Hepatocyte (in vitro differentiated cells): Measurements from ENCODE around the gene CLINT1. TPM values are rescaled to one million over a fixed set of nuclear protein-coding genes. Genes with fewer than 3 reads are reported as not detected.
"Not testable (repeated sequence)": the region's sequence is repeated elsewhere in the genome, so short reads cannot be mapped to it uniquely, and the experiment has no call there.

ENCODE experiments used
- DNase-seq: peaks from one replicate; pipeline ENCODE4 v3.0.0-alpha.2; 2016; ENCODE audit warnings: low spot score
- H2AFZ ChIP-seq: fragments of 200-600 bp; sonication (generic); 2 replicates; pipeline ENCODE4 v1.6.0; 2016; ENCODE audit warnings: antibody characterized with exemption, mild to moderate bottlenecking
- H3K27ac ChIP-seq: fragments of 200-600 bp; sonication (generic); 2 replicates; pipeline ENCODE4 v1.5.1; 2016; ENCODE audit warnings: mild to moderate bottlenecking
- H3K27me3 ChIP-seq: fragments of 200-600 bp; sonication (generic); 2 replicates; pipeline ENCODE4 v1.6.1; 2016
- H3K36me3 ChIP-seq: fragments of 200-600 bp; sonication (generic); replicated peaks from 2 replicates; pipeline ENCODE4 v1.5.1; 2016; ENCODE audit warnings: low read depth; ENCODE audit not compliant: insufficient read depth
- H3K4me1 ChIP-seq: fragments of 200-600 bp; sonication (generic); 2 replicates; pipeline ENCODE4 v1.5.1; 2016; ENCODE audit warnings: mild to moderate bottlenecking, moderate library complexity; ENCODE audit not compliant: insufficient read depth
- H3K4me2 ChIP-seq: fragments of 200-600 bp; sonication (generic); 2 replicates; pipeline ENCODE4 v1.6.0; 2016
- H3K4me3 ChIP-seq: fragments of 200-600 bp; sonication (generic); 2 replicates; pipeline ENCODE4 v1.5.1; 2016; ENCODE audit warnings: mild to moderate bottlenecking
- H3K79me2 ChIP-seq: fragments of 200-600 bp; sonication (generic); 2 replicates; pipeline ENCODE4 v1.6.0; 2017; ENCODE audit warnings: mild to moderate bottlenecking
- H3K9me2 ChIP-seq: fragments of 200-600 bp; sonication (generic); replicated peaks from 2 replicates; pipeline ENCODE4 v1.6.0; 2017; ENCODE audit warnings: mild to moderate bottlenecking; ENCODE audit not compliant: insufficient read depth
- H3K9me3 ChIP-seq: fragments of 200-600 bp; sonication (generic); 2 replicates; pipeline ENCODE4 v1.5.1; 2016; ENCODE audit warnings: low read depth, mild to moderate bottlenecking
- H4K20me1 ChIP-seq: fragments of 200-600 bp; sonication (generic); 2 replicates; pipeline ENCODE4 v1.6.0; 2016; ENCODE audit warnings: mild to moderate bottlenecking; ENCODE audit not compliant: insufficient read depth, poor library complexity, severe bottlenecking
- EZH2 ChIP-seq: fragments of 200-600 bp; sonication (generic); IDR thresholded peaks from 2 replicates; pipeline ENCODE4 v1.6.1; 2016; ENCODE audit warnings: antibody characterized with exemption, mild to moderate bottlenecking, borderline replicate concordance
- EZH2phosphoT487 ChIP-seq: fragments of 200-600 bp; sonication (generic); IDR thresholded peaks from one replicate; pipeline ENCODE4 v1.6.1; 2018; ENCODE audit warnings: antibody characterized with exemption, mild to moderate bottlenecking, low read depth, moderate library complexity; ENCODE audit not compliant: unreplicated experiment, severe bottlenecking
- WGBS: methylation state at CpG from one replicate; pipeline ENCODE4 v1.1.6; 2016; ENCODE audit warnings: low lambda C conversion rate; ENCODE audit errors: missing lambda C conversion rate; 5-methylcytosine and 5-hydroxymethylcytosine counted together
- polyA plus RNA-seq: library from polyadenylated mRNA; unstranded; fragments of >200 nt; fragmentation: Nextera tagmentation; extraction: Ambion mirVana; gene quantifications from 2 replicates; pipeline ENCODE4 v1.2.1, GENCODE V29; 2016
- total RNA-seq: library from RNA; depleted of rRNA; stranded (reverse); fragments of >200 nt; gene quantifications from 2 replicates; pipeline ENCODE4 v1.2.3, GENCODE V29; 2014
- TF ChIP-seq, protein P1 (sequence below): fragments of 200-600 bp; sonication (generic); IDR thresholded peaks from 2 replicates; pipeline ENCODE4 v1.5.1; 2016; ENCODE audit warnings: antibody characterized with exemption, mild to moderate bottlenecking; ENCODE audit not compliant: poor library complexity

Gene CLINT1
- total and polyA plus RNA-seq, 2 experiments from 2014 or later: 78.0 to 129 TPM

DNA sequence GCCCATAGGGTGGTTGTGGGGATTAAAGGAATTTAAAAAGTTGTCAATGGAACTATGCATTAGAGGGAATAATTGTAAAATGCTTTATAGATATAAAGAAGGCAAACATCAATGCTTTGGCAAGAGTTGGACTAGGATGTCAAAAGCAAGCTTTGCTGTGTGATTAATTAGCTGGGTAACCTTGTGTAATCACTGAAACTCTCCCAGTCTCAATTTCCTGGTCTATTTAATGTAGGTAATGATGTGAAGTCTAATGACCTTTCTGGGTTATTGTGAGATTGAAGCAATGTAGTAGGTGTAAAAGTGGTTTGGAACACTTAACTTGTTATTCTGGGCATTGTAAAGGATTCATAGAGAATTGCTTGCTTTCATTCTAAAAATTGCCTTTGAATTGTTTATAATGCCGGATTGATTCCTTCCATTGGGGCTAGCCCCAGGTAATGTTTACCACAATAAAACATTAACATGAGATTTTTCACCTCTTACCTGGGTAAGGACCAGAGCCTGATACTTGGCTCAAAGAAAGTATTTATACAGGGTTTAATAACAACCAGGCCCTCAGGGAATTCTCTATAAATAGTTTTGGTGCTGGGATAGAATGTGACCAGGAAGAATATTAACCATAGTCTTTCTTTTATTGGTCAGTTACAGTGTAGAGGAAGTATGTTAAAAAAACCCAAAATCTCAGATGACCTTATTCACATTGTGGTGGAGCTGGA lies 30.0 kb upstream of the CLINT1 start:
- H2AFZ ChIP-seq: no peak overlapping the region
- no peaks in the 10 kb centered on the region for H3K4me1 ChIP-seq
- no peak overlapping the region for H3K4me2 ChIP-seq
- TF ChIP-seq EZH2 (no peak), EZH2phosphoT487 (no peak)
- TF ChIP-seq, protein P1, sequence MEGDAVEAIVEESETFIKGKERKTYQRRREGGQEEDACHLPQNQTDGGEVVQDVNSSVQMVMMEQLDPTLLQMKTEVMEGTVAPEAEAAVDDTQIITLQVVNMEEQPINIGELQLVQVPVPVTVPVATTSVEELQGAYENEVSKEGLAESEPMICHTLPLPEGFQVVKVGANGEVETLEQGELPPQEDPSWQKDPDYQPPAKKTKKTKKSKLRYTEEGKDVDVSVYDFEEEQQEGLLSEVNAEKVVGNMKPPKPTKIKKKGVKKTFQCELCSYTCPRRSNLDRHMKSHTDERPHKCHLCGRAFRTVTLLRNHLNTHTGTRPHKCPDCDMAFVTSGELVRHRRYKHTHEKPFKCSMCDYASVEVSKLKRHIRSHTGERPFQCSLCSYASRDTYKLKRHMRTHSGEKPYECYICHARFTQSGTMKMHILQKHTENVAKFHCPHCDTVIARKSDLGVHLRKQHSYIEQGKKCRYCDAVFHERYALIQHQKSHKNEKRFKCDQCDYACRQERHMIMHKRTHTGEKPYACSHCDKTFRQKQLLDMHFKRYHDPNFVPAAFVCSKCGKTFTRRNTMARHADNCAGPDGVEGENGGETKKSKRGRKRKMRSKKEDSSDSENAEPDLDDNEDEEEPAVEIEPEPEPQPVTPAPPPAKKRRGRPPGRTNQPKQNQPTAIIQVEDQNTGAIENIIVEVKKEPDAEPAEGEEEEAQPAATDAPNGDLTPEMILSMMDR: no peak
- WGBS: 81% methylated on average over 1 of the region's 1 CpG
- H3K36me3 ChIP-seq: no peaks in the 10 kb centered on the region
- no peaks in the 10 kb centered on the region for H3K9me2 ChIP-seq
- no peak overlapping the region for H3K4me3 ChIP-seq
- no peak for DNase-seq
- H4K20me1 ChIP-seq: no peaks in the 10 kb centered on the region
- no peaks in the 10 kb centered on the region for H3K79me2 ChIP-seq
- H3K27me3 ChIP-seq: no peaks in the 10 kb centered on the region
- H3K27ac ChIP-seq: no peak overlapping the region
- no peaks in the 10 kb centered on the region for H3K9me3 ChIP-seq

DNA sequence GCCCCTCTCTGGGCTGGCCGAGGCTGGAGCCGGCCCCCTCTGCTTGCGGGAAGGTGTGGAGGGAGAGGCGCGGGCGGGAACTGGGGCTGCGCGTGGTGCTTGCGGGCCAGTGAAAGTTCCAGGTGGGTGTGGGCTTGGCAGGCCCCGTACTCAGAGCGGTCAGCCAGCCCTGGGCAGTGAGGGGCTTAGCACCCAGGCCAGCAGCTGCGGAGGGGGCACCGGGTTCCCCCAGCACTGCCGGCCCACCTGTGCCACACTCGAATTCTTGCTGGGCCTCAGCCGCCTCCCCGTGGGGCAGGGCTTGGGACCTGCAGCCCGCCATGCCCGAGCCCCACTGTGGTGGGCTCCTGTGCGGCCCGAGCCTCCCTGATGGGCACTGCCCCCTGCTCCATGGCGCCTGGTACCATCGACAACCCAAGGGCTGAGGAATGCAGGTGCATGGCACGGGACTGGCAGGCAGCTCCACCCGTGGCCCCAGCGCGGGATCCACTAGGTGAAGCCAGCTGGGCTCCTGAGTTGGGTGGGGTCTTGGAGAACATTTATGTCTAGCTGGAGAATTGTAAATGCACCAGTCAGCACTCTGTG lies 27.9 kb upstream of the CLINT1 start:
- 89% methylated on average over 24 of the region's 27 CpGs for WGBS
- Histone ChIP-seq H4K20me1 (no peaks in the 10 kb centered on the region), H3K27me3 (no peaks in the 10 kb centered on the region), H3K4me1 (no peaks in the 10 kb centered on the region), H3K9me2 (no peaks in the 10 kb centered on the region), H3K4me3 (no peak overlapping the region), H3K27ac (no peak overlapping the region), H2AFZ (no peak overlapping the region), H3K9me3 (no peaks in the 10 kb centered on the region), H3K79me2 (no peaks in the 10 kb centered on the region), H3K36me3 (no peaks in the 10 kb centered on the region), H3K4me2 (no peak overlapping the region)
- TF ChIP-seq, protein P1: no peak
- no peak for TF ChIP-seq EZH2phosphoT487
- DNase-seq: no peak

DNA sequence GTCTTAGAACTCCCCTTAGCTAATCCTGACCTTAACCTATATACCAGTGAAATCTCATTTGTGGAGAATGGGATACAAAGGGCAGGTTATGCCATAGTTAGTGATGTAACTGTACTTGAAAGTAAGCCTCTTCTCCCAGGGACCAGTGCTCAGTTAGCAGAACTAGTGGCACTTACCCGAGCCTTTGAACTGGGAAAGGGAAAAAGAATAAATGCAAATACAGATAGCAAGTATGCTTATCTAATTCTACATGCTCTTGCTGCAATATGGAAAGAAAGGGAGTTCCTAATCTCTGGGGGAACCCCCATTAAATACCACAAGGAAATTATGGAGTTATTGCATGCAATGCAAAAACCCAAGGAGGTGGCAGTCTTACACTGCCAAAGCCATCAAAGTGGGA lies 26.1 kb upstream of the CLINT1 start:
- 80% methylated on average over 1 of the region's 1 CpG for whole genome bisulfite sequencing

DNA sequence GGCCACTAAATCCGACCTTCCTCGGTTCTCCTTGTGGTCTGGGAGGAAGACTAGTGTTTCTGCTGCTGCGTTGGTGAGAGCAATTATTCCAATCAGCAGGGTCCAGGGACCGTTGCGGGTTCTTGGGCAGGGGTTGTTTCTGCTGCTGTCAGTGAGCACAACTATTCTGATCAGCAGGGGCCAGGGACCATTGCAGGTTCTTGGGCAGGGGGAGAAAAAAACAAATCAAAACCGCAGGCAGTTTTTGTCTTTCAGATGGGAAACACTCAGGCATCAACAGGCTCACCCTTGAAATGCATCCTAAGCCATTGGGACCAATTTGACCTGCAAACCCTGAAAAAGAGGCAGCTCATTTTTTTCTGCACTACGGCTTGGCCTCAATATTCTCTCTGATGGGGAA lies 22.6 kb upstream of the CLINT1 start:
- H3K9me3 ChIP-seq, H3K4me3 ChIP-seq, H3K4me2 ChIP-seq, H3K36me3 ChIP-seq, H3K27me3 ChIP-seq, H3K27ac ChIP-seq, H3K9me2 ChIP-seq, H3K79me2 ChIP-seq, H3K4me1 ChIP-seq, DNase-seq, H2AFZ ChIP-seq, H4K20me1 ChIP-seq: not testable (repeated sequence)
- WGBS: 58% methylated on average over 7 of the region's 7 CpGs

More for the DNA sequence above, 26.1 kb upstream of the CLINT1 start:
- not testable (repeated sequence) for H3K4me2 ChIP-seq, H4K20me1 ChIP-seq, H3K9me3 ChIP-seq, H3K27me3 ChIP-seq, H2AFZ ChIP-seq, H3K27ac ChIP-seq, H3K79me2 ChIP-seq, H3K9me2 ChIP-seq, H3K4me3 ChIP-seq, DNase-seq, H3K4me1 ChIP-seq, H3K36me3 ChIP-seq
